Measurements from ENCODE around the gene CFAP141.
A peak's percentile ranks its signal among the peaks of the same experiment; 100 is the strongest.
"Not testable (repeated sequence)": the region's sequence is repeated elsewhere in the genome, so short reads cannot be mapped to it uniquely, and the experiment has no call there.

The CFAP141 gene

GRCh38 chr1:154207262-154207661 lies 1.1 kb upstream of the CFAP141 start:
- no peak for DNase-seq

- not testable (repeated sequence) for DNase-seq
Observed at GRCh38 chr1:154205778-154206177, 355 bp downstream of the CFAP141 start.

- no peak for DNase-seq
Observed at GRCh38 chr1:154199563-154199879, 6.6 kb downstream of the CFAP141 start.

GRCh38 chr1:154198756-154199562 lies 7.2 kb downstream of the CFAP141 start:
- peak; percentile 37 for DNase-seq

- no peak for DNase-seq
Observed at GRCh38 chr1:154193821-154194220, 12.3 kb downstream of the CFAP141 start.

GRCh38 chr1:154192476-154192875 lies 13.7 kb downstream of the CFAP141 start:
- DNase-seq: no peak

- DNase-seq: no peak
Observed at GRCh38 chr1:154191990-154192461, 14.1 kb downstream of the CFAP141 start, which contains the start of gene TPM3. TSS of gene TPM3 (minus strand) at chr1:154192100. CDS start at chr1:154192018, 82 bp downstream.

- DNase-seq: no peak
Observed at GRCh38 chr1:154190550-154190949, 15.6 kb downstream of the CFAP141 start.

GRCh38 chr1:154186852-154187501 lies 19.2 kb downstream of the CFAP141 start:
- no peak for DNase-seq

- DNase-seq: peak; percentile 65
Observed at GRCh38 chr1:154186177-154186576, 20.0 kb downstream of the CFAP141 start.

- DNase-seq: peak; percentile 93
Observed at GRCh38 chr1:154183046-154183915, 22.9 kb downstream of the CFAP141 start.

- DNase-seq: peak; percentile 59
Observed at GRCh38 chr1:154182344-154183045, 23.6 kb downstream of the CFAP141 start.

GRCh38 chr1:154181944-154182343 lies 24.2 kb downstream of the CFAP141 start:
- DNase-seq: no peak

- DNase-seq: no peak
Observed at GRCh38 chr1:154179946-154180687, 26.0 kb downstream of the CFAP141 start.

- no peak for DNase-seq
Observed at GRCh38 chr1:154178911-154179811, 27.0 kb downstream of the CFAP141 start.

GRCh38 chr1:154178013-154178412 lies 28.1 kb downstream of the CFAP141 start:
- DNase-seq: no peak

- no peak for DNase-seq
Observed at GRCh38 chr1:154176337-154176736, 29.8 kb downstream of the CFAP141 start.

- DNase-seq: no peak
Observed at GRCh38 chr1:154174654-154175053, 31.5 kb downstream of the CFAP141 start.

- no peak for DNase-seq
Observed at GRCh38 chr1:154171880-154172279, 34.3 kb downstream of the CFAP141 start.

GRCh38 chr1:154171223-154171583 lies 34.9 kb downstream of the CFAP141 start:
- DNase-seq: no peak
